Psoas muscle (tissue), 8 donors: Measurements from ENCODE around the gene CCDC69. TPM values are rescaled to one million over a fixed set of nuclear protein-coding genes. Genes with fewer than 3 reads are reported as not detected.

Source experiments
- ATAC-seq, 4 donors: fragments of 200-7000 bp; cut with Tn5 transposase; one replicate each; pipeline ENCODE4 v1.9.1; 2020; ENCODE audit warnings: moderate library complexity in 3 of 4, mild to moderate bottlenecking in 2 of 4
- DNase-seq, 2 donors: peaks; one replicate each; pipeline ENCODE4 v3.0.0-alpha.2; 2020
- H3K27ac ChIP-seq: fragments of 200-600 bp; one replicate; pipeline ENCODE4 v1.8.0; 2022
- H3K27me3 ChIP-seq, 3 donors: fragments of 200-600 bp in 1 of 3; one replicate each; pipeline versions ENCODE4 v1.6.1 to v1.8.0; 2013 to 2022; ENCODE audit warnings: low read length in 2 of 3, mild to moderate bottlenecking in 2 of 3, moderate library complexity in 1 of 3; ENCODE audit not compliant: insufficient read depth in 3 of 3
- H3K36me3 ChIP-seq, 2 donors: fragments of 200-600 bp in 1 of 2; one replicate each; pipeline versions ENCODE4 v1.6.1 to v1.8.0; 2013 to 2022; ENCODE audit warnings: low read depth in 1 of 2, mild to moderate bottlenecking in 1 of 2, moderate library complexity in 1 of 2; ENCODE audit not compliant: insufficient read depth in 1 of 2
- H3K4me1 ChIP-seq: fragments of 200-600 bp; one replicate; pipeline ENCODE4 v1.8.0; 2022
- H3K4me3 ChIP-seq: fragments of 200-600 bp; one replicate; pipeline ENCODE4 v1.8.0; 2022; ENCODE audit warnings: mild to moderate bottlenecking
- H3K9me3 ChIP-seq: fragments of 200-600 bp; one replicate; pipeline ENCODE4 v1.8.0; 2022
- CTCF ChIP-seq: fragments of 200-600 bp; IDR thresholded peaks from one replicate; pipeline ENCODE4 v1.8.0; 2022; ENCODE audit warnings: antibody characterized with exemption
- WGBS, 3 donors: extraction: QIAGEN DNeasy Blood & Tissue Kit; methylation state at CpG; one replicate each; pipeline versions ENCODE4 v1.1.6 to v1.1.7; 2013; 5-methylcytosine and 5-hydroxymethylcytosine counted together
- intact Hi-C, 2 donors: fragments of 100-400 bp; cut with DNase I; formaldehyde crosslinking; loops; one replicate each; pipeline versions ENCODE4 v1.11.0 to v1.14.2; 2022
- polyA plus RNA-seq, 3 donors: library from polyadenylated mRNA; stranded (reverse); fragments of 200-250 nt; gene quantifications; one replicate each; pipeline ENCODE4 v1.2.3, GENCODE V29; 2013
- total RNA-seq, 4 donors: library from RNA; stranded (reverse); fragmentation: NEBNext Ultra II Directional in 2 of 4; extraction: Animal tissue kit (Norgen Biotek cat#: 25700) in 2 of 4; gene quantifications; one replicate each; pipeline versions ENCODE4 v1.2.1 to v1.2.4, GENCODE V29; 2021 to 2023
- donor health status: healthy with polysubstance abuse.
- donor health status: DM: no; HTN: no; CAD: no; lungs with moderate emphysema.
- donor health status: Bipolar disorder and iron deficiency.
- donor health status: healthy.
- donor health status: DM: yes; HTN: yes; CAD: no.
- donor health status: DM: no; HTN: no; CAD: no.
- donor health status: DM: no; HTN: no; CAD: no.
- donor health status: DM: yes; HTN: yes; CAD: no.

CCDC69 gene
- total and polyA plus RNA-seq, 7 donors, result 27.0 to 180 (median 65.9) TPM

GRCh38 chr5:151146061-151146460 lies 77.8 kb downstream of the CCDC69 start:
- H3K9me3 ChIP-seq, result no peaks in the 10 kb centered on the region
- H3K4me1 ChIP-seq, result peaks cover 91% of the 10 kb centered on the region
- intact Hi-C loops, result no loop called here
- no peak overlapping the region for H3K4me3 ChIP-seq
- no peak for DNase-seq
- no peak for TF ChIP-seq CTCF
- H3K36me3 ChIP-seq, result peaks cover 0 to 27% of the 10 kb centered on the region in 2 donors
- peak overlapping the region; percentile 71 for H3K27ac ChIP-seq
- H3K27me3 ChIP-seq, result no peaks in the 10 kb centered on the region
- ATAC-seq, result no peak

GRCh38 chr5:151144922-151145321 lies 79.0 kb downstream of the CCDC69 start:
- no peak for DNase-seq
- Histone ChIP-seq H3K9me3 (no peaks in the 10 kb centered on the region), H3K36me3 (peaks cover 0 to 30% of the 10 kb centered on the region in 2 donors), H3K4me3 (no peak overlapping the region), H3K4me1 (peaks cover 91% of the 10 kb centered on the region), H3K27me3 (no peaks in the 10 kb centered on the region), H3K27ac (peak overlapping the region; percentile 94)
- intact Hi-C loops, result no loop called here
- no peak for ATAC-seq
- TF ChIP-seq CTCF, result no peak
- whole genome bisulfite sequencing, 3 donors, result 44 to 54% (median 48%) methylated on average over 7 of the region's 7 CpGs

GRCh38 chr5:151144275-151144674 lies 79.6 kb downstream of the CCDC69 start:
- ATAC-seq (no peak), DNase-seq (no peak)
- peaks cover 0 to 36% of the 10 kb centered on the region in 2 donors for H3K36me3 ChIP-seq
- H3K4me3 ChIP-seq, result no peak overlapping the region
- intact Hi-C loops, result no loop called here
- no peaks in the 10 kb centered on the region for H3K9me3 ChIP-seq
- H3K4me1 ChIP-seq, result peaks cover 89% of the 10 kb centered on the region
- H3K27me3 ChIP-seq, result no peaks in the 10 kb centered on the region
- H3K27ac ChIP-seq, result peak overlapping the region; percentile 94
- 66 to 82% (median 80%) methylated on average over 6 of the region's 6 CpGs for WGBS, 3 donors
- TF ChIP-seq CTCF, result no peak

- Histone ChIP-seq H3K4me1 (peaks cover 87% of the 10 kb centered on the region), H3K36me3 (peaks cover 4 to 43% of the 10 kb centered on the region in 2 donors), H3K27me3 (no peaks in the 10 kb centered on the region), H3K4me3 (no peak overlapping the region), H3K27ac (peak overlapping the region; percentile 94), H3K9me3 (no peaks in the 10 kb centered on the region)
- ATAC-seq, result peak in 1 of 4 donors; percentile 7
- intact Hi-C loops, result no loop called here
- 76 to 87% (median 85%) methylated on average over 7 of the region's 7 CpGs for WGBS, 3 donors
- DNase-seq, result no peak
- no peak for TF ChIP-seq CTCF
Observed at GRCh38 chr5:151143645-151144044, 80.2 kb downstream of the CCDC69 start.

- Histone ChIP-seq H3K27ac (peak overlapping the region; percentile 94), H3K36me3 (peaks cover 10 to 50% of the 10 kb centered on the region in 2 donors), H3K9me3 (no peaks in the 10 kb centered on the region), H3K27me3 (no peaks in the 10 kb centered on the region), H3K4me3 (no peak overlapping the region), H3K4me1 (peaks cover 80% of the 10 kb centered on the region)
- no peak for DNase-seq
- no peak for ATAC-seq
- intact Hi-C loops, result no loop called here
- 43 to 55% (median 44%) methylated on average over 1 of the region's 1 CpG for WGBS, 3 donors
- TF ChIP-seq CTCF, result no peak
Observed at GRCh38 chr5:151142933-151143332, 81.0 kb downstream of the CCDC69 start.
